ENCODE results near the gene SLC36A1.

DNA sequence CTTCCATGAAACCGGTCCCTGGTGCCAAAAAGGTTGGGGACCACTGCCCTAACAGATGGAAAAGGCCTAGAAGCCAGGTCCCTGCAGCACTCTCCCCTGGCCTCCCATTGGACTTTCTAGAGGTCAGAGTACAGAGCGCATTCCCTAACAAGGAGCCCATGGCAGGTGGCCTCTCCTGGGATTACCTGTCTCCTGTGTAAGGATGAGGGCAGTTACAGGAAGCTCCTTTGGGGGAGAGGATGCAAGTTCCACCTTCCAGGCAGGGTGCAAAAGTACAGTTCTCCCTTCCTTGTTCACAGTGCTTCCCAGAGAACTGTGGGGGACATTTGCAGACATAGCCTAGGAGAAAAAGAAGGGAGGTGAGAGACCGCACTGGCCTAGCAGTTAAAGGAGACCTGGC lies 62.4 kb downstream of the SLC36A1 start:
- no peak for TF ChIP-seq CTCF (IDR thresholded peaks at IDR 0.05; ENCODE audit: low read depth, low read length, poor library complexity, severe bottlenecking)
- no peak for TF ChIP-seq EZH2phosphoT487 (IDR thresholded peaks at IDR 0.05; ENCODE audit: borderline replicate concordance, low read length)
